Transverse colon (tissue), 4 donors: ENCODE data around the gene PLEKHH2. TPM values are rescaled to one million over a fixed set of nuclear protein-coding genes. Genes with fewer than 3 reads are reported as not detected.
A peak's percentile ranks its signal among the peaks of the same experiment; 100 is the strongest.

Source experiments
- DNase-seq: peaks from one replicate; pipeline ENCODE4 v3.0.0-alpha.2; 2019
- H3K27ac ChIP-seq, 4 donors: fragments of 200-600 bp; sonication (generic); 2 replicates each; pipeline ENCODE4 v1.5.1; 2016 to 2018; ENCODE audit warnings: inconsistent platforms in 4 of 4
- H3K27me3 ChIP-seq: fragments of 200-600 bp; sonication (generic); 2 replicates; pipeline ENCODE4 v1.5.1; 2017; ENCODE audit warnings: inconsistent platforms
- H3K36me3 ChIP-seq, 4 donors: fragments of 200-600 bp; sonication (generic); 2 replicates each; pipeline ENCODE4 v1.5.1; 2017 to 2019; ENCODE audit warnings: inconsistent platforms in 4 of 4
- H3K4me1 ChIP-seq, 4 donors: fragments of 200-600 bp; sonication (generic); 2 replicates each; pipeline ENCODE4 v1.5.1; 2017 to 2020; ENCODE audit warnings: inconsistent platforms in 4 of 4
- H3K4me3 ChIP-seq, 4 donors: fragments of 200-600 bp; sonication (generic); 1 replicate in 1 of 4; 2 replicates in 3 of 4; pipeline versions ENCODE4 v1.5.1 to v1.6.1; 2017 to 2019; ENCODE audit warnings: inconsistent platforms in 4 of 4
- H3K9me3 ChIP-seq, 2 donors: fragments of 200-600 bp; sonication (generic); 2 replicates each; pipeline ENCODE4 v1.5.1; 2017 to 2019; ENCODE audit warnings: inconsistent platforms in 2 of 2
- EP300 ChIP-seq: sonication (generic); formaldehyde crosslinking; IDR thresholded peaks from one replicate; pipeline ENCODE4 v1.6.1; 2017; ENCODE audit warnings: antibody characterized with exemption, low read depth
- POLR2A ChIP-seq: fragments of 450-650 bp; IDR thresholded peaks from one replicate; pipeline ENCODE4 v1.6.1; 2016; ENCODE audit warnings: antibody characterized with exemption, mild to moderate bottlenecking, moderate library complexity
- POLR2AphosphoS5 ChIP-seq, 3 donors: sonication (generic); formaldehyde crosslinking; IDR thresholded peaks; one replicate each; pipeline ENCODE4 v1.6.1; 2016; ENCODE audit warnings: antibody characterized with exemption in 3 of 3
- WGBS, 2 donors: methylation state at CpG; one replicate each; pipeline ENCODE4 v1.1.5; 2018; ENCODE audit warnings: low coverage in 1 of 2; 5-methylcytosine and 5-hydroxymethylcytosine counted together
- in situ Hi-C, 4 donors: fragments of 200-750 bp; cut with MboI; loops; one replicate each; pipeline versions ENCODE4 v1.15.0 to v1.15.1; 2017; ENCODE audit warnings: low sequenced_read_pairs in 3 of 4, low pct_ligation_motif_present in 1 of 4, low pct_unique_long_range_greater_than_20kb in 1 of 4
- intact Hi-C: fragments of 100-400 bp; cut with DNase I; formaldehyde crosslinking; loops from one replicate; pipeline ENCODE4 v1.15.1; 2023; ENCODE audit warnings: low total_unique reads
- total RNA-seq, 4 donors: library from RNA; depleted of rRNA; stranded (reverse); fragments of >200 nt; gene quantifications; one replicate each; pipeline ENCODE4 v1.1.0, GENCODE V29; 2016
- TF ChIP-seq, protein P1 (sequence below), 5 experiments: fragments of 200-600 bp in 3 of 5; fragments of 450-650 bp in 2 of 5; sonication (generic) in 3 of 5; IDR thresholded peaks; 1 replicate in 2 of 5; 2 replicates in 3 of 5; pipeline ENCODE4 v1.5.1; 2016 to 2017; ENCODE audit warnings: antibody characterized with exemption in 5 of 5, inconsistent platforms in 3 of 5, mild to moderate bottlenecking in 2 of 5, moderate library complexity in 1 of 5

PLEKHH2 gene
- total RNA-seq, 4 donors from 2014 or later, result 7.2 to 32.4 (median 12.3) TPM

- DNase-seq, result no peak
- intact Hi-C loops, result no loop called here
- no peak overlapping the region for H3K4me3 ChIP-seq
- TF ChIP-seq POLR2AphosphoS5 (IDR thresholded peaks at IDR 0.05) (no peak), EP300 (no peak), POLR2A (no peak)
- TF ChIP-seq, protein P1, sequence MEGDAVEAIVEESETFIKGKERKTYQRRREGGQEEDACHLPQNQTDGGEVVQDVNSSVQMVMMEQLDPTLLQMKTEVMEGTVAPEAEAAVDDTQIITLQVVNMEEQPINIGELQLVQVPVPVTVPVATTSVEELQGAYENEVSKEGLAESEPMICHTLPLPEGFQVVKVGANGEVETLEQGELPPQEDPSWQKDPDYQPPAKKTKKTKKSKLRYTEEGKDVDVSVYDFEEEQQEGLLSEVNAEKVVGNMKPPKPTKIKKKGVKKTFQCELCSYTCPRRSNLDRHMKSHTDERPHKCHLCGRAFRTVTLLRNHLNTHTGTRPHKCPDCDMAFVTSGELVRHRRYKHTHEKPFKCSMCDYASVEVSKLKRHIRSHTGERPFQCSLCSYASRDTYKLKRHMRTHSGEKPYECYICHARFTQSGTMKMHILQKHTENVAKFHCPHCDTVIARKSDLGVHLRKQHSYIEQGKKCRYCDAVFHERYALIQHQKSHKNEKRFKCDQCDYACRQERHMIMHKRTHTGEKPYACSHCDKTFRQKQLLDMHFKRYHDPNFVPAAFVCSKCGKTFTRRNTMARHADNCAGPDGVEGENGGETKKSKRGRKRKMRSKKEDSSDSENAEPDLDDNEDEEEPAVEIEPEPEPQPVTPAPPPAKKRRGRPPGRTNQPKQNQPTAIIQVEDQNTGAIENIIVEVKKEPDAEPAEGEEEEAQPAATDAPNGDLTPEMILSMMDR (IDR thresholded peaks at IDR 0.05), result no peak
- no peaks in the 10 kb centered on the region for H3K36me3 ChIP-seq
- H3K4me1 ChIP-seq, result no peaks in the 10 kb centered on the region
- no peaks in the 10 kb centered on the region for H3K27me3 ChIP-seq
- no peak overlapping the region for H3K27ac ChIP-seq
- in situ Hi-C loops, result no loop called here
- no peaks in the 10 kb centered on the region for H3K9me3 ChIP-seq
These were observed 64.1 kb downstream of the PLEKHH2 start for GRCh38 chr2:43701111-43701510.

GRCh38 chr2:43707255-43708015, 70.4 kb downstream of the PLEKHH2 start:
- intact Hi-C loops, result no loop called here
- DNase-seq, result peak; percentile 43
- H3K4me1 ChIP-seq, result peaks cover 0 to 4% (median 0%) of the 10 kb centered on the region in 4 donors
- in situ Hi-C loops, result no loop called here
- no peaks in the 10 kb centered on the region for H3K9me3 ChIP-seq
- no peak overlapping the region for H3K4me3 ChIP-seq
- TF ChIP-seq POLR2AphosphoS5 (IDR thresholded peaks at IDR 0.05), result no peak
- no peak for TF ChIP-seq POLR2A
- TF ChIP-seq, protein P1 (IDR thresholded peaks at IDR 0.05), result no peak
- no peak for TF ChIP-seq EP300
- no peaks in the 10 kb centered on the region for H3K36me3 ChIP-seq
- H3K27me3 ChIP-seq, result peaks cover 5% of the 10 kb centered on the region
- 62 to 63% methylated on average over 4 to 7 of the region's 7 CpGs for WGBS, 2 donors
- peak overlapping the region in 3 of 4 donors; percentile 39 to 55 (median 47) for H3K27ac ChIP-seq

DNA sequence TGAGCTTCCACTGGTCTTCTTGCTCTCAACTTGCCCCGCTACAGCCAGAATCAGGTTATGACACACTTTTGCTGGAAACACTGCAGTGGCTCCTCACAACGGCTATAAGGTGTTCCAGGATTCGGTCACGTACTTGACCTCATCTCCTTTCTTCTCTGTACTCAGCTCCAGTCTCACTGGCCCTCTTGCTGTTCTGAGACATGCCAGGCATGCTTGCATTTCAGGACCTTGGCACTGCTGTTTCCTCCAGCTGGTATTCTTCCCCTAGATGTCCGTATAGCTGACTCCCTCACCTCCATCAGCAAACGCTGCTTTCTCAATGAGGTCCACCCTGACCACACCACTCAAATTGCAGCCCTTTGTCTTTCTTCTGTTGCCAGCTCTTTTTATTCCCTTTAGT, 71.1 kb downstream of the PLEKHH2 start:
- Histone ChIP-seq H3K9me3 (no peaks in the 10 kb centered on the region), H3K36me3 (no peaks in the 10 kb centered on the region), H3K27me3 (peaks cover 5% of the 10 kb centered on the region), H3K27ac (peak overlapping the region in 3 of 4 donors; percentile 39 to 55 (median 47)), H3K4me3 (no peak overlapping the region), H3K4me1 (peaks cover 0 to 4% (median 0%) of the 10 kb centered on the region in 4 donors)
- DNase-seq, result no peak
- intact Hi-C loops, result no loop called here
- in situ Hi-C loops, result no loop called here
- TF ChIP-seq POLR2A, result no peak
- no peak for TF ChIP-seq POLR2AphosphoS5 (IDR thresholded peaks at IDR 0.05)
- TF ChIP-seq, protein P1 (IDR thresholded peaks at IDR 0.05), result no peak
- no peak for TF ChIP-seq EP300
- WGBS, 2 donors, result 61 to 83% methylated on average over 5 to 6 of the region's 6 CpGs

GRCh38 chr2:43708891-43709290, 71.8 kb downstream of the PLEKHH2 start:
- intact Hi-C loops, result no loop called here
- Histone ChIP-seq H3K36me3 (no peaks in the 10 kb centered on the region), H3K4me3 (no peak overlapping the region), H3K9me3 (no peaks in the 10 kb centered on the region), H3K27me3 (peaks cover 5% of the 10 kb centered on the region), H3K27ac (no peak overlapping the region), H3K4me1 (peaks cover 0 to 4% (median 0%) of the 10 kb centered on the region in 4 donors)
- in situ Hi-C loops, result no loop called here
- TF ChIP-seq, protein P1 (IDR thresholded peaks at IDR 0.05), result no peak
- TF ChIP-seq POLR2AphosphoS5 (IDR thresholded peaks at IDR 0.05) (no peak), POLR2A (no peak), EP300 (no peak)
- no peak for DNase-seq
